NCI-H1105 (cell line): ENCODE measurements around the gene EEIG1.
A peak's percentile ranks its signal among the peaks of the same experiment; 100 is the strongest.

ENCODE experiments used
- DNase-seq: peaks from one replicate; lab custom pipeline; 2025; lab: John Stamatoyannopoulos, UW

EEIG1 gene

DNA sequence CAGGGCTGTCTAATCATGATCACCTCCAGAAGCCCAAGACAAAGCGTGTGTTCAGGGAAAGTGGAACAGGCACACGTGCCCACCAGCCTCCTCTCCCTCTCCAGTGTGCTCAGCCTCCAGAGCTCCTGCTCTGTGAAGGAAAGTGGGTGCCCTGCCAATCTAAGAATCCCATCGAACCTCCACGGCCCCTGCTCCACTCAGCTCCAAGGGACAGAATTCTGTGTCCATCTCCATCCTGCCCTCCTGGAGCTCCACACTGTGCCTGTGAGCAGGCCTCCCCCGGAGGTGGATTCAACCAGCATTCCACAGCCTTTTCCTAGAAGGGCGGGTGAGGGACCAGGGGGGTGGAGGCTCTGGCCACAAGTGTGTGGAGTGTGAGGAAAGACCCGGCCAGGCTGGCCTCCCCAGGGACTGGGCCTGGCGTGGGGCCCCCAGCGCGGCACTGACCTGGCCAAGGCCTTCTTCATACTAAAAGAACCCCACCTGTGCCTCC is 6.0 kb downstream of the EEIG1 start:
- no peak for DNase-seq

- DNase-seq: no peak
These were observed 6.6 kb downstream of the EEIG1 start for GRCh38 chr9:127974001-127974768.

DNA sequence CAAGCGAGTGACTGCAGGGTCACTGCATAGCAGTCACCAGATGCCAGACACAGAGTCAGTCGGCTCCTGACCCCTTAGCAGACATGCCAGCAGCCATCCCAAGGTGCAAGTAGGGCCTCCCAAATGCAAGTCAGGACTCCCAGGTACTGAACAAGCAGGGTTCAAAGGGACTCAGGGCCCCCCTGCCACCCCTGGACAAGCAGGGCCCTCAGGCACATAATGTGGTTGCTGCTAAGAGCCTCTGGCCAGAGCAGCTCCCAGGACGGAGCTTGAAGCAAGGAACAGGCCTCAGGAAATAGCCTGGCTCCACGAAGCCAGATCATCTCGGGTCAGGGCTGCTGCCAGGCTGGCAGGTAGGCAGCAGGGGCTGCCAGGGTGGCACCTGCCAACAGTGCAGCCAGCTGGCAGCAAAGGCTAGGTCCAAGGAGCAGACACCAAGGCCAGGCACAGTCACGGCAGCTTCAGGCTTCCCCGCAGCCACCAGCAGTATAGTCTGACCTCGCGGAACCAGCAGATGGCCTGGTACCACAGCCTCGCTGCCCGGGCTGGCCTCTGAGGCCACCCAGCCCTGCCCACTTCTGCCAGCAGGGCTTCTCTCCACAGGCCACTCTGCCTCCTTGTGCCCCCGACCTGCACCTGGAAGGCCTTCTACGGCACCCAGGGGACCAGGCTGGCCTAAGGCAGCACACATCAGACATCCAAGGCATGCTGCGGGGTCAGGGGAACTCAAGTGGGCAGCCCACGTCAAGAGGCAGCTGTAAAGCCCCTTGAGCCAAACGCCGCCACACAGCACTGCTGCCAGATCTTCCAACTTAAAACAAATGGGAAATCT is 7.4 kb downstream of the EEIG1 start:
- no peak for DNase-seq

DNA sequence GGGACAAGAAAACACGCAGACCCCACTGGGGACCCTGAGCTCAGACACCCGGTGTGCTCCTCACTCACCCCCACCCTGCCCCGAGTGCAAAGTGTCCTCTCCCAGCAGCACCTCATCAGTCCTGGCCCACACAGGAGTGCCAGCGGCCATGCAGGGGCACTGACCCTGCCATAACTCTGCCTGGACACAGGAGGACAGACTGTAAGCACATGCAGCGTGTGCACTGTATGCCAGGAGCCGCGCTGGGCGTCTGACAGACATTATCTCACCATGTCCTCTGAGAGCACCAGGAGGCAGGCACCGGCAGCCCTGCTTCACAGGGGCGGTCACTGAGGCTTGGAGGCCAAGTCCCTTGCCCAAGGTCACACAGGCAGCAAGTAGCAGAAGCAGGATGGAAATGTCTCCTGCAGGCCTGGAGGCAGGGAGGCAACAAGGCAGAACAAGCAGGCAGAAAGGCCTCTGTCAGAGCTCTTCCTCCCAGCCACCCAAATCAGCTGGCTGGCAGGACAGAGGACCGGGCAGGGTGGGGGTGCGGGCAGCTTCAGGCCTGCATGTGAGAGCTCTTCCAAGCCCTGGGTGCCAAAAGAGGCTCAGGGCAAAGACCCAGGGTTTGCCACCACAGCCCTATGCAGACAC is 8.4 kb downstream of the EEIG1 start:
- no peak for DNase-seq

- DNase-seq: no peak
These were observed 9.2 kb downstream of the EEIG1 start for GRCh38 chr9:127971357-127972235.

- DNase-seq: no peak
These were observed 10.1 kb downstream of the EEIG1 start for GRCh38 chr9:127970401-127971313.

GRCh38 chr9:127968700-127969383 is 11.9 kb downstream of the EEIG1 start:
- no peak for DNase-seq

DNA sequence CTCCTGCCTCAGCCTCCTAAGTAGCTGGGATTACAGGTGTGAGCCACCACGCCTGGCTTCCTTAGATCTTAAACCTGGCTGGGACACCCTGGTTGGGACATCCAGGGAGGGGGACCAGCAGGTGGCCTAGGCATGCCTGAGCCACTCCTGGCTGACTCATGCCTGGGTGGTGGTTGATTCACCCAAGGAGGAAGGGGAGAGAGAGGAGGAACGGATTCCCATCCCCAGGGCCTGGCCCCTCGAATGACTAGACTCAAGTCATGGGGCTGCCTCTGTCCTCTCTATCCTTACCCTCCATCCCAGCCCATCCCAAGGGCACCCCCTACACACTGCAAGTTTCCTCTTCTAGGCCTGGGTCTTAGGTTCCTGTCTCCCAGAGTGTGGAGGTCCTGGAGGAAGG is 12.7 kb downstream of the EEIG1 start:
- DNase-seq: no peak

- DNase-seq: no peak
These were observed 13.5 kb downstream of the EEIG1 start for GRCh38 chr9:127967151-127967809.

DNA sequence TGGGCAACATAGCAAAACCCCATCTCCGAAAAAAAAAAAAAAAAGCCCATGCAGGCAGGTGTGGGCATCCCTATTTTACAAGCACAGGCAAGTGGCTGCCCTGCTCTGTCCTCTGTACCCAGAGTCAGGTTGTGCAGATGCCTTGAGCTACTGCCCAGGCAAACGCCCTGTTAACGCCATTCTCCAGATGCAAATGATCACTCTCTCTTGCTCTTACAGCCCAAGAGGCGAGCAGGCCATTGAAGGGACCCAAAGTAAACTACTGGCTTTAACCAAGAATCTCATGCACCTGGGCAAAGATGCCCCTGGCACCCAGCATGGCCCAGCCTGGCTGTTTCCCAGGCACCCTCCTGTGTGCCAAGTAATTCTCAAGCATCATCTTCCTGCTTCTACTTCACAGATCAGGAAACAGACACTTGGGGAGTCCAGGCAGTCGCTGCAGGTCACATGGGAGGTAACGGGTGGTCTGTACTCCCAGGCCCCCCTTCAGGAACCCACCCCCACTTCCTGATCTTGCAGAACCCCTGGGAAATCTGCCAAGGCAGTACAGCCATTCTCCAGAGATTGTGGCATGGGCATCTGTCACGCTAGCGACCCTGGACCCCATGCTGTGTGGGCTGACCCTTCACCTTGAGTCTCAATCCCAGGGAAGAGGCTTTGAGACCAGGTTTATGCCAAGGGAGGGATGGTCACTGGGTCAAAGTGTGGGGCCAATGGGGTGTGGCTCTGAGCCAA is 14.2 kb downstream of the EEIG1 start:
- DNase-seq: peak; percentile 28

- no peak for DNase-seq
These were observed 14.8 kb downstream of the EEIG1 start for GRCh38 chr9:127965953-127966352.

DNA sequence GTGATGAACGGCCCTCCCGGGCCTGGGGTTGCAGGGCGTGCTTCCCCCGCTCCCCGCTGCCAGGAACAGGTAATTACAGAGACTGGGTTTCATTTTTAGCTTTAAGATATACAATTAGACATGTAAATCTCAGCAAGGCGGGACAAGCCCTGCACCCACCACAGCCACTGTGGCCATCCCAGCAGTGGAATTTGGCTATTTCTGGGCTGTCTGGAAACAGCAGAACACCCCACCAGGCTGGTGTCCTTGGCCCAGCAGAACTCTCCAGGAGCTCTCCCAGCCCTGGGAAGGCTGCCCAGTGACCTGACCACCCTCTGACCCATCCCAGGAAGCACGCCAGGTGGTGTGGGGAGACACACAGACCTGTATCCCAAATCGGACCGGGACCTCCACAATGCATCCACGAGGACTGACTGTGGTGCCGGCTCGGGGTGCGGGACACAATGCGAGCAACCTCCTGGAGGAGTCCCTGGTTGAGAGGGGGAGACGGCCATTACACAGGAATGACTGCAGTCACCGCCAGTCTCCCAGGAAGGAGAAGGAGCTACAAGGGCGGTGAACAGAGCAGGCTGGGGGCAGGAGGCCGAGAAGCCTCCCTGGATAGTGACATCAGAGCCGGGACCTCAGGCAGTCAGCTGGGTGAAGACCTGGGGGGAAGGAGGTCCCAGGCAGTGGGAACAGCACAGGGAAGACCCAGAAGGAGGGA is 17.3 kb downstream of the EEIG1 start:
- no peak for DNase-seq

DNA sequence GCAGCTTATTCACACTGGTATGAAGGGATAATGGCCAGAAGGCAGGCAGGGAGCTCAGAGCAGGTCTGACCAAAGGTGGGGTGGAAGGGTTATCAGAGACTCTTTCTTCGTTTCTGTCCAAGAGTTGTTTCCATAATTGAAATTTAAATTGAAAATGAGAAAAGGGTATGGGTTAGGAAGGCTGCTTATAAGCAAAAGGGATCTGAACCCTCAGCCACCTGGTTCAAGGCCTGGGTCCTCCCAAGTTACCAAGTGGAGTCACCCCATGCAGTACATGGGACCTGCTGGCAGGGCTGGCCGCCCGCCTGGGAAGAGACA is 17.8 kb downstream of the EEIG1 start:
- no peak for DNase-seq

- DNase-seq: no peak
These were observed 18.5 kb downstream of the EEIG1 start for GRCh38 chr9:127962278-127962677.

GRCh38 chr9:127961613-127962155 is 19.1 kb downstream of the EEIG1 start:
- DNase-seq: no peak

GRCh38 chr9:127961155-127961490 is 19.7 kb downstream of the EEIG1 start:
- no peak for DNase-seq

GRCh38 chr9:127960410-127961154 is 20.2 kb downstream of the EEIG1 start:
- no peak for DNase-seq
